ENCODE measurements around the gene RAPGEF1. TPM values are rescaled to one million over a fixed set of nuclear protein-coding genes. Genes with fewer than 3 reads are reported as not detected.

RAPGEF1 gene
- total and polyA plus RNA-seq, 10 donors = 16.9 to 137 (median 104) TPM

DNA sequence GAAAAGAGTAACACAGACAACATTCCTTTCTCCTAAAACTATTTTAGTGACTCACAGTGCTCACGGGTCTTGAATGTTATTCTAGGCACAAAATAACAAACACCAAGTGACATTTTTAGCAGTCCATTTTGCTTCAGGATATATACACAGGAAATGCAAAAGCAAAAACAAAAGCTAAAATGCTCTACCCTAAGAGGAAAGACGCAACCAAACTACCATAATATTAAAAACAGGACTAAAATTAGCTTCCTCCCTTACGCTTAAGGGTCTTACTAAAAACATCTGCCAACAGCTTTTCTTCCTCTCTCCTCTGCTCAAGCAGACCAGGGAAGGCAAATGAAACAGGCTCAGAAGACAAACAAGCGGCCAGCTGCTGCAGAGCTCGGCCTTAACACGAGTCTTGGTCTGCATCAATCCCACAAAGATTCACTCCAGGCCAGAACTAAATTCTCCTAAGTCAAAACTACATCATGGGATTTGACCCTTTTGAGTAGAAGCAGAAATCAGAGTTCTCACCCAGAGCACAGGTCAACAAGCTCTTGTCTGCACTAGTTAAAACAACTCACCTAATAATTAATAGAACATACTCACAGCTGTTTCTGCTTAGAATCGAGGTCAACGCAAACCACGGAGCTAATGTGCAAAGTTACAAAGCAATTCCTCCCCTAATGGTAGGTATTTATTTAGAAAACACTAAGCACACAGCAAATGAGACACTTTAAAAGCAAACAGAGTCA lies 62.3 kb downstream of the RAPGEF1 start:
- H3K27ac ChIP-seq = peak overlapping the region; percentile 62 to 95 (median 86)
- H3K4me3 ChIP-seq = peak overlapping the region in 2 of 8 donors; percentile 29 to 63
- intact Hi-C loops (cut with DNase I; ENCODE audit: low total_unique reads) = loop anchor here (10.0 kb wide), 1 partner anchor 57 kb away; no protein-coding TSS in a partner anchor
- peaks cover 49 to 98% (median 92%) of the 10 kb centered on the region in 6 donors for H3K4me1 ChIP-seq
- 12 to 27% (median 21%) methylated on average over 9 of the region's 9 CpGs for WGBS, 5 donors
- H3K27me3 ChIP-seq (replicated peaks in 1 of 7) = no peaks in the 10 kb centered on the region
- TF ChIP-seq POLR2A (IDR thresholded peaks at IDR 0.05) (peak in 1 of 3 donors; percentile 41), POLR2AphosphoS5 (IDR thresholded peaks at IDR 0.05) (peak in 1 of 3 donors; percentile 92)
- TF ChIP-seq, protein P1, sequence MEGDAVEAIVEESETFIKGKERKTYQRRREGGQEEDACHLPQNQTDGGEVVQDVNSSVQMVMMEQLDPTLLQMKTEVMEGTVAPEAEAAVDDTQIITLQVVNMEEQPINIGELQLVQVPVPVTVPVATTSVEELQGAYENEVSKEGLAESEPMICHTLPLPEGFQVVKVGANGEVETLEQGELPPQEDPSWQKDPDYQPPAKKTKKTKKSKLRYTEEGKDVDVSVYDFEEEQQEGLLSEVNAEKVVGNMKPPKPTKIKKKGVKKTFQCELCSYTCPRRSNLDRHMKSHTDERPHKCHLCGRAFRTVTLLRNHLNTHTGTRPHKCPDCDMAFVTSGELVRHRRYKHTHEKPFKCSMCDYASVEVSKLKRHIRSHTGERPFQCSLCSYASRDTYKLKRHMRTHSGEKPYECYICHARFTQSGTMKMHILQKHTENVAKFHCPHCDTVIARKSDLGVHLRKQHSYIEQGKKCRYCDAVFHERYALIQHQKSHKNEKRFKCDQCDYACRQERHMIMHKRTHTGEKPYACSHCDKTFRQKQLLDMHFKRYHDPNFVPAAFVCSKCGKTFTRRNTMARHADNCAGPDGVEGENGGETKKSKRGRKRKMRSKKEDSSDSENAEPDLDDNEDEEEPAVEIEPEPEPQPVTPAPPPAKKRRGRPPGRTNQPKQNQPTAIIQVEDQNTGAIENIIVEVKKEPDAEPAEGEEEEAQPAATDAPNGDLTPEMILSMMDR (IDR thresholded peaks at IDR 0.05 in 8 of 11, conservative IDR thresholded peaks at IDR 0.05 in 3 of 11) = no peak
- no peak for DNase-seq
- no peaks in the 10 kb centered on the region for H3K9me3 ChIP-seq
- H3K36me3 ChIP-seq = no peaks in the 10 kb centered on the region

DNA sequence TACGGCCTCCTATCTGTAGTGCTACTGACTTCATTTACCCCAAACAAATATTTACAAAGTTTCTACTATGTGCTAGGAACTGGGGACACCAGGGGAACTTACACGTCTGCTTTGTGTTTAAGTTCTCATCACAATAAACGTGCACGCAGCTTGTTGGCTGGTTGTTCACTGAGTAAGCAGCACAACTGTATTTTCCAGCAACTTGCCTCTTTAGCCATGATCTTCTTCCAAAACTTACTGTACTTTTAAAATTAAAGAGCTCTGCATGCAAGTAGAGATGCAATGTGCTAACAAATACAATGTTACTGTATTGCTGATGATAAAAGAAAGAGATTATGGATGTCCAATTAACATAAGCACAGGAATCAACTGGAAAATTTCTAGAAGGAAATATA lies 62.8 kb downstream of the RAPGEF1 start:
- Histone ChIP-seq H3K9me3 (no peaks in the 10 kb centered on the region), H3K27ac (peak overlapping the region; percentile 62 to 95 (median 86)), H3K27me3 (replicated peaks in 1 of 7) (no peaks in the 10 kb centered on the region), H3K4me1 (peaks cover 48 to 98% (median 92%) of the 10 kb centered on the region in 6 donors), H3K4me3 (peak overlapping the region in 2 of 8 donors; percentile 29 to 63), H3K36me3 (no peaks in the 10 kb centered on the region)
- intact Hi-C loops (cut with DNase I; ENCODE audit: low total_unique reads) = loop anchor here (10.0 kb wide), 1 partner anchor 58 kb away; no protein-coding TSS in a partner anchor
- no peak for DNase-seq
- WGBS, 5 donors = 39 to 65% (median 55%) methylated on average over 4 of the region's 4 CpGs
- TF ChIP-seq, protein P1 (IDR thresholded peaks at IDR 0.05 in 8 of 11, conservative IDR thresholded peaks at IDR 0.05 in 3 of 11) = no peak
- TF ChIP-seq POLR2A (IDR thresholded peaks at IDR 0.05) (no peak), POLR2AphosphoS5 (IDR thresholded peaks at IDR 0.05) (no peak)

DNA sequence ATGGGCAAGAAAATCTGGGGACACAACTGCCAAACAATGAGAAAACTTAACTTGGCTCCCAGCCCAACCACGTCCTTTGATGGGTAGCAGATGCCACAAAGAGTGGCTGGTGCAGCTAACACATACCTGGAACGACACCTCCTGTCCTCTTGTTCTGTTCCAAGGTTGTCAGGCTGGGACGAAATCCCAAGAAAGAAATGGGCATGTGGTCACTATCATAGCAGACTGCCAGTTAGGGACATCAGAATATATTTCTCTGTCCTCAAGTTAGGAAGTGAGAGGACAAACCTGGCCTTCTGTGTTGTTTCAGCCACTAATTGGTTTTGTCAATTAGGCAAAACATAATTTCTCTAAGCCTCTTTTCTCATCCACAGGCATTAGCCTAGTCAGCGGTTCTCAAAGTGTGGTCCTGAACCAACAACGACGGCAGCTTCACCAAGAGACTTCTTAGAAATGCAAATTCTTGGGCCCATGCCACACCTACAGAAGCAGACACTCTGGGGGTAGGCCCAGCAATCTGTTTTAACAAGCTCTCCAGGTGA lies 63.4 kb downstream of the RAPGEF1 start:
- intact Hi-C loops (cut with DNase I; ENCODE audit: low total_unique reads) = loop anchor here (10.0 kb wide), 1 partner anchor 58 kb away; no protein-coding TSS in a partner anchor
- Histone ChIP-seq H3K9me3 (no peaks in the 10 kb centered on the region), H3K4me1 (peaks cover 43 to 98% (median 92%) of the 10 kb centered on the region in 6 donors), H3K4me3 (peak overlapping the region in 4 of 8 donors; percentile 3 to 63 (median 18)), H3K27ac (peak overlapping the region; percentile 62 to 95 (median 86)), H3K36me3 (no peaks in the 10 kb centered on the region), H3K27me3 (replicated peaks in 1 of 7) (no peaks in the 10 kb centered on the region)
- no peak for DNase-seq
- WGBS, 5 donors = 36 to 67% (median 56%) methylated on average over 6 of the region's 6 CpGs
- TF ChIP-seq, protein P1 (IDR thresholded peaks at IDR 0.05 in 8 of 11, conservative IDR thresholded peaks at IDR 0.05 in 3 of 11) = no peak
- TF ChIP-seq POLR2AphosphoS5 (IDR thresholded peaks at IDR 0.05) = peak in 1 of 3 donors; percentile 84
- peak in 1 of 3 donors; percentile 31 for TF ChIP-seq POLR2A (IDR thresholded peaks at IDR 0.05)

Data from spleen (tissue), 11 donors.